ENCODE data around the gene SYCE3. TPM values are rescaled to one million over a fixed set of nuclear protein-coding genes. Genes with fewer than 3 reads are reported as not detected.

SYCE3 gene
- total RNA-seq, 4 donors from 2014 or later: not detected

DNA sequence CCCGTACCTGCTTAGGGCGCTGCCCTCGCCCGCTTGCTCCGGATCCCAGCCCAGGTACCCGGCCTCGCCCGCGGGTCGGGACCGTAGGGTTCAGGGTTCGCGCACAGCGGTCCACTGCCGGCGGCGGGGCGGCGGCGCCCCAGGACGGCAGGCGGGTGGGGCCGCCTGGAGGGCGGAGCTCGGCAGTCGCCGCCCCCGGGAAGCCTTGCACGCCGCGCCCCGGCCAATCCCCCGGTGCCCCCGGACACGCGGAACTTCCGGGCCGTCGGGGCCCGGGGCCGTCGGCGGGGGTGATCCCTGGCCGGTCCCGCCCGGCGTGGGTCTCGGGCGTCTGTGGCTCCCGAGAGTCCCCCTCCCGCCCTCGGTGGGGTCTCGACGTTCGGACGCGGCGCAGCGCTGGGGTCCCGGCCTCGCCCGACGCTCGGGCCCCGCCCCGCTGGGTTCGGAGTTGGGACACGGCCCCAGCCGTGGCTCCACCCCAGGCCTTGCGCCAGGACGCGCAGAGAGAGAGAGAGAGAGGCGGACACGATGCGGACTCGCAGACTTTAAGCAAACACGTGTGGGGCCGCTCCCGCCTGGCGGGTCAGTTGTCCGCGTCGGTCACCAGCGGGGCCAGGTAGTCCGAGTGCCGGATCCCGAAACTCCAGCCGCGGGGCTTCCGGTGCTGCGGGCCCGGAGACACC is 32.7 kb downstream of the SYCE3 start, which contains the start of gene TYMP:
Gene TYMP, minus strand, starts transcription at position 116 of the 683 bp plus-strand sequence. CDS start 303 bp downstream, outside the sequence.
- H3K27me3 ChIP-seq: peaks cover 61% of the 10 kb centered on the region
- WGBS, 2 donors (ENCODE audit: low coverage in 1 of 2): no CpG with 5 or more reads among the region's 92 CpGs
- H3K4me1 ChIP-seq: peaks cover 0 to 70% (median 30%) of the 10 kb centered on the region in 3 donors
- H3K27ac ChIP-seq: peak within 1 kb of the TSS; percentile 25 to 90 (median 86)
- ATAC-seq: peak; percentile 56
- TF ChIP-seq EP300 (IDR thresholded peaks at IDR 0.05) (no peak), POLR2A (IDR thresholded peaks at IDR 0.05) (peak; percentile 63), POLR2AphosphoS5 (IDR thresholded peaks at IDR 0.05) (peak; percentile 66)
- peak within 1 kb of the TSS; percentile 35 to 63 for H3K4me3 ChIP-seq
- no peaks in the 10 kb centered on the region for H3K9me3 ChIP-seq
- no peaks in the 10 kb centered on the region for H3K36me3 ChIP-seq

DNA sequence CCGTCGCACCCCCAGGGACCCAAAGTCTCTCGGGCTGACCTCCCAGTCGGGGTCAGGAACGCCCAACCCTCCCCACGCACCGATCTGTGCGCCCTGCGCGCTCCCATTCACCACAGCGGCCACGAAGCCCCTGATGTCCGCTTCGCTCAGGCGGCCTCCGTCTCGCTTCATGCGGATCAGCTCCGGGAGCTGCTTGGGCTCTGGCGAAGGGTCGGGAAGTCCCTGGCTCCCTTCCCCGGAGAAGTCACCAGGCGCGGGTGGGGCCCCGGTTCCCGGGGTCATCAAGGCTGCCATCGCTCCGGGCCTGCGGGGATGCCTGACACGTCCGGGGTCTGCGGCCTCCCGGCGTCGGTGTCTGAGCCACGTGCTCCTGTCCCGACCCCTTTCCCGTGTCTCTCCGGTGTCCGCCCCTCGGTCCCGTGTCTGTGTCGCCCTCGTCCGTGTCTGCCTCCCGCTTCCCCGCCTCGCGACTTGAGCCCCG is 33.3 kb downstream of the SYCE3 start:
- no CpG with 5 or more reads among the region's 50 CpGs for WGBS, 2 donors (ENCODE audit: low coverage in 1 of 2)
- H3K36me3 ChIP-seq: no peaks in the 10 kb centered on the region
- ATAC-seq: no peak
- H3K4me3 ChIP-seq: peak overlapping the region; percentile 35 to 63
- H3K9me3 ChIP-seq: no peaks in the 10 kb centered on the region
- no peak for TF ChIP-seq POLR2AphosphoS5 (IDR thresholded peaks at IDR 0.05)
- TF ChIP-seq, protein P1, sequence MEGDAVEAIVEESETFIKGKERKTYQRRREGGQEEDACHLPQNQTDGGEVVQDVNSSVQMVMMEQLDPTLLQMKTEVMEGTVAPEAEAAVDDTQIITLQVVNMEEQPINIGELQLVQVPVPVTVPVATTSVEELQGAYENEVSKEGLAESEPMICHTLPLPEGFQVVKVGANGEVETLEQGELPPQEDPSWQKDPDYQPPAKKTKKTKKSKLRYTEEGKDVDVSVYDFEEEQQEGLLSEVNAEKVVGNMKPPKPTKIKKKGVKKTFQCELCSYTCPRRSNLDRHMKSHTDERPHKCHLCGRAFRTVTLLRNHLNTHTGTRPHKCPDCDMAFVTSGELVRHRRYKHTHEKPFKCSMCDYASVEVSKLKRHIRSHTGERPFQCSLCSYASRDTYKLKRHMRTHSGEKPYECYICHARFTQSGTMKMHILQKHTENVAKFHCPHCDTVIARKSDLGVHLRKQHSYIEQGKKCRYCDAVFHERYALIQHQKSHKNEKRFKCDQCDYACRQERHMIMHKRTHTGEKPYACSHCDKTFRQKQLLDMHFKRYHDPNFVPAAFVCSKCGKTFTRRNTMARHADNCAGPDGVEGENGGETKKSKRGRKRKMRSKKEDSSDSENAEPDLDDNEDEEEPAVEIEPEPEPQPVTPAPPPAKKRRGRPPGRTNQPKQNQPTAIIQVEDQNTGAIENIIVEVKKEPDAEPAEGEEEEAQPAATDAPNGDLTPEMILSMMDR (IDR thresholded peaks at IDR 0.05): no peak
- TF ChIP-seq EP300 (IDR thresholded peaks at IDR 0.05): no peak
- no peak for TF ChIP-seq POLR2A (IDR thresholded peaks at IDR 0.05)
- H3K27me3 ChIP-seq: peaks cover 55% of the 10 kb centered on the region
- peak overlapping the region; percentile 25 to 90 (median 86) for H3K27ac ChIP-seq
- peaks cover 0 to 76% (median 34%) of the 10 kb centered on the region in 3 donors for H3K4me1 ChIP-seq

DNA sequence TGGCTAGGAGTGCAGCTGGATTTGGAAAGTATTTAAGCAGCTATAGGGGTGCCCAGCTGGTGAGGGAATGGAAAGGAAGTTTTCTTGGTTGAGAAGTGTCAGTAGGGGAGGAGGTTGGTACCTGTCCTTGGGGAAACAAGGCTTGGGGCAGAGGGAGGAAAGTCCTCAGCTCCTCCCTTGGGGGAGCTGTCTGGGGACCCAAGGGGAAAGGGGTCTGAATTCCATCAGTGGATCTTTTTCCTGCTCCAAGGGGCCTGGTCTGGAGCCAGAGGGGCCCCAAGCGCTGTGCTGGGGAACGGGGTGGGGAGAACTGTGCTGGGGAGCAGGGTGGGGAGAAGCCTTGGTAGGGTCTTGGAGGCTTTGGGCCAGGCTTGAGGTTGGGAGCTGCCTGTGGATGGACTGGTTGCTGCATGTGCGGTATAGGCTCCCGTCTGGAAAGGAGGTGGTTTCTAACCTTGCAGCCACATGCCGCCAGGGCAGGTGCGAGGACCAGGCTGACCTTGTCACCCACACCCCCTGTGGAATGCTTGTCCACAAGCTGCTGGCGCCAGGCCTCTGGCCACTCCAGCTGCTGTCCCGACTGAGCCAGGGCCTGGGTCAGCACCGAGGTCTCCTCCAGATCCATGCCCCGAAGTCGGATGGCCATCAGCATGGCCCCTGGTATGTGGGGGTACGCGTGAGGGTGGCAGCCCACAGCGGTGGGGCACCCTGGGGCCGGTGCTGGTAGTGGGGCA is 33.9 kb downstream of the SYCE3 start:
- no peaks in the 10 kb centered on the region for H3K9me3 ChIP-seq
- H3K4me3 ChIP-seq: peak overlapping the region in 1 of 2 donors; percentile 63
- H3K36me3 ChIP-seq: peaks cover 0 to 4% of the 10 kb centered on the region in 2 donors
- H3K27ac ChIP-seq: peak overlapping the region in 3 of 4 donors; percentile 85 to 90 (median 88)
- ATAC-seq: no peak
- WGBS, 2 donors (ENCODE audit: low coverage in 1 of 2): 30 to 69% methylated on average over 2 to 4 of the region's 15 CpGs
- TF ChIP-seq POLR2A (IDR thresholded peaks at IDR 0.05) (no peak), EP300 (IDR thresholded peaks at IDR 0.05) (no peak), POLR2AphosphoS5 (IDR thresholded peaks at IDR 0.05) (no peak)
- TF ChIP-seq, protein P1 (IDR thresholded peaks at IDR 0.05): no peak
- peaks cover 0 to 82% (median 39%) of the 10 kb centered on the region in 3 donors for H3K4me1 ChIP-seq
- peaks cover 49% of the 10 kb centered on the region for H3K27me3 ChIP-seq

DNA sequence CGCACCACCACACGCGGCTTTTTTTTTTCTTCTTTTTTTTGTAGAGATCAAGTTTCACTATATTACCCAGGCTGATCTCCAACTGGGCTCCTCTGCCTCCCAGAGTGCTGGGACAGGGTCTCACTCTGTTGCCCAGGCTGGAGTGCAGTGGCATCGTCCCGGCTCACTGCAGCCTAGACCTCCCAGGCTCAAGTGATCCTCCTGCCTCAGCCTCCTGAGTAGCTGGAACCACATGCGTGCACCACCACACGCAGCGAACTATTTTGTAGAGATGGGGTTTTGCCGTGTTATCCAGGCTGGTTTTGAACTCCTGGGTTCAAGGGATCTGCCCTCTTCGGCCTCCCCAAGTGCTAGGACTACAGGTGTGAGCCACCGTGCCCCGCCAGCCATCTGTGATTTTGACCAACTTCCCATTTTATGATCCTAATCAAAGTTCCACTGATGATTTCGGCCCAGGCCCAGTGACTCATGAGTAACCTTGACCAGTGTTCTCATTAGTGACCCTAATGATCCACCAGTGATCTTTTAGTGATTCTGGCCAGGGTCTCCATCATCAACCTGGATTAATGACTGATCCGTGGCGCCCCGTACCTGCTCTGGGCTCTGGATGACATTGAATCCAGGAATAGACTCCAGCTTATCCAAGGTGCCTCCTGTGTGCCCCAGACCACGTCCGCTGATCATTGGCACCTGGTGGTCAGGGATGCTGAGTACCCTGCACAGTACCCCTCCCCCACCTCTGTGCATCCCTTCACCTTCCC is 34.6 kb downstream of the SYCE3 start:
- TF ChIP-seq POLR2A (IDR thresholded peaks at IDR 0.05) (no peak), EP300 (IDR thresholded peaks at IDR 0.05) (no peak), POLR2AphosphoS5 (IDR thresholded peaks at IDR 0.05) (no peak)
- TF ChIP-seq, protein P1 (IDR thresholded peaks at IDR 0.05): no peak
- Histone ChIP-seq H3K36me3 (peaks cover 0 to 12% of the 10 kb centered on the region in 2 donors), H3K27ac (peak overlapping the region in 2 of 4 donors; percentile 85 to 90), H3K9me3 (no peaks in the 10 kb centered on the region), H3K4me3 (peak overlapping the region in 1 of 2 donors; percentile 63), H3K27me3 (peaks cover 41% of the 10 kb centered on the region), H3K4me1 (peaks cover 0 to 87% (median 39%) of the 10 kb centered on the region in 3 donors)
- 84 to 93% methylated on average over 3 to 8 of the region's 18 CpGs for WGBS, 2 donors (ENCODE audit: low coverage in 1 of 2)
- ATAC-seq: no peak
